Right kidney (tissue), 1 donor: Measurements from ENCODE around the gene NFKBIB.
A peak's percentile ranks its signal among the peaks of the same experiment; 100 is the strongest.
"Not testable (repeated sequence)": the region's sequence is repeated elsewhere in the genome, so short reads cannot be mapped to it uniquely, and the experiment has no call there.

Experiments
- DNase-seq: peaks from one replicate; pipeline ENCODE4 v3.0.0-alpha.2; 2016

The NFKBIB gene

DNA sequence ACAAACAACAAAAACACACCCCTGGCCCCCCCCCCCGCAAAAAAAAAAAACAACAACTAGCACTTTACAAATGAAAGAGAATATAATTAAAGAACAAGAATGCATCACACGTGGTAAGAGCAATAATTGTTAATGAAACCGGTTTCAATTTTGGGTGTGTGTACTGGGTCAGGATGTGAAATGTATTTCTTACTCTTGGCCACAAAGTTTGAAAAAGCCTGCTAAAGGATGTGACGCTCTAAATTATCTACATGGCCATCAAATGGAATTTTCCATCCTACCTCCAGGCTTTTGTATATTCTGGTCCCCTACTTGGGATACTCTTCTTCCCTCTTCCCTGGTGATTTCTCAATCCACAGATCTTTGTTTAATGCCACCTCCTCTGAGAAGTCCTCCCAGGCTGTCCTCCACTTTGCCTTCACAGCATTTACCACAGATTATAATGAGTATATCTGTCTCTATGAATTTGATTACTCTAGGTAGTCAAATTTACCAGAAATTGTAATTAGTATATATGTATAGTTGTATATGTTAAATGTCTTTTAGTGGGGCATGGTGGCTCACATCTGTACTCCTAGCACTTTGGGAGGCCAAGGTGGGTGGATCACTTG lies 28.7 kb downstream of the NFKBIB start:
- no peak for DNase-seq

DNA sequence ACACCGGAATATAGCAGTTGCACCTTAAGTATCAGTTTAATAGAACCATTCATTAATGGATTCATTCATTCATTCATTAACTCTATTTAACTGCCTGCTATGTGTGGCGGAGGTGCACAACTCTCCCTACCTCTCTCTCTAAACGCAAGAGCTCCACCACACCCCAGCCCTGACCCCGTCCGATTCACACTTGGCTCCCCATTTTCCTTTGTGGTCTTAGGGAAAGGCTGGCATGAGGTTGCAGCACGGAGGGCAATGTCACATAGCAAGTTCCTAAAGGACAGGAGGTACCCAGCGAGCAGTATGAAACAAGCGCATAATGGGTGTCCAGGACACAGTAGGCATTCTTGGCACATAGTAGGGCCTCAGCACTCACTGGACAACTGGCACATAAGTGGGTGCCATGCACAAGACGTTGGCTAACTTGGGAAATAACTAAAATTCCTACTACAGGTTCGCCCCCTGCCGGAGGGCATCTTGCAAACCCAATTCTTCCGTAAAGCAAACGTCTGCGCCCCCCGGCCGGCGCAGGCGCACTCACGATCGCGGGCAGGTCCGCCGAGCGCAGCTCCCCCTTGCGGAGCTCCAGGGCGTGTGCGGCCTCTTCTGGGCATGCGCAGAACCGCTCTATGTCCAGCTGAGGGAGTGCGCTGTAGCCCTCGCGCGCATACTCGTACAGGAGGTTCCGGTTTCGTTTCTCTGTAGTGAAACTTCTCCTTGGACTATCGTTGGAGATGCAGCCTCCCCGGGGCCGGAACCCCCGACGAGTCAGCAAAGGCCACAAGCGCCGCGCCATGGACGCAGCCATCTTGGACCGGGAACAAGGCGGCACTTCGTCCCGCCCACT lies 30.4 kb downstream of the NFKBIB start, which contains the start of gene SARS2:
Gene SARS2, minus strand, starts transcription at position 835 of the 847 bp plus-strand sequence. Its CDS starts 27 bp downstream, at position 808.
- peak; percentile 99 for DNase-seq

GRCh38 chr19:38930776-38931520 lies 31.2 kb downstream of the NFKBIB start, which contains the start of gene MRPS12:
Gene MRPS12, plus strand, starts transcription at chr19:38930944. Its CDS starts 351 bp downstream, at chr19:38931295.
- DNase-seq: no peak

DNA sequence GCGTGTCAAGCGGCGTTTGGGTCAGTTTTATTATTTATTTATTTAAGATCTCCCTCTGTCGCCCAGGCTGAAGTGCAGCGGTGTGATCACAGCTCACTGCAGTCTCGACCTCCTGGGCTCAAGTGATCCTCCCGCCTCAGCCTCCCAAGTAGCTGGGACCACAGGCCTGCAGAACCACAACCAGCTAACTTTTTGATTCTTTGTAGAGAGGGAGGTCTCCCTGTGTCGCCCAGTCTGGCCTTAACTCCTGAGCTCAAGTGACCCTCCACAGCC lies 31.7 kb downstream of the NFKBIB start:
- no peak for DNase-seq

GRCh38 chr19:38932425-38933179 lies 32.8 kb downstream of the NFKBIB start:
- DNase-seq: no peak

- no peak for DNase-seq
Measured at GRCh38 chr19:38933544-38933943, 33.8 kb downstream of the NFKBIB start.

DNA sequence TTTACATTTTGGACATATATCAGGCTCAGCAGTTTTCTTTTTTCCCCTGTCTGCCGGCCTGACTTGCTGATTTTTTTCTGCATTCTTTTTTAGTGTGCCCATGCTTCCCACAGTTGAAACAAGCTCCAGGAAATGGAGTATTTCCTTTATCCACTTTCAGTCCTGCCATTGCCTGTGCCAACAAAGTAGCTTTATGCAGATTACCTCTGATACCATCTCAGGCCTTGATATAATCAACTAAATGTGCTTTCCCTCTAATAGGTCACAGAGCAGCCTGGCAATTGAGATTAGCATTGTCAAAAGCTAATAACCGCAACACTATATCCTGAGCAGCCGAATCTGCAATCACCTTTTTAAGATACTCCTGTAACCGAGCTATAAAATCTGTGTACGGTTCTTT lies 40.2 kb downstream of the NFKBIB start:
- DNase-seq: no peak

DNA sequence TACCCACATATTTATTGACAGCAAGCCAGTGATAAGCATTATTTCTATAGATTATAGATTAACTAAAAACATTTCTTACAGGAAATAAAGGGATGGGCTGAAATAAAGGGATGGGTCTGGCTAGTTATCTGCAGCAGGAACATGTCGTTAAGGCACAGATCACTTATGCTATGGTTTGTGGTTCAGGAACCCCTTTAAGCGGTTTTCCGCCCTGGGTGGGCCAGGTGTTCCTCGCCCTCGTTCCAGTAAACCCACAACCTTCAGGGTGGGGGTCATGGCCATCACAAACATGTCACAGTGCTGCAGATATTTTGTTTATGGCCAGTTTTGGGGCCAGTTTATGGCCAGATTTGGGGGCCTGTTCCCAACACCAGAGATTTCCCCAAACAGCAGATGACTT lies 41.7 kb downstream of the NFKBIB start:
- not testable (repeated sequence) for DNase-seq

- no peak for DNase-seq
Measured at GRCh38 chr19:38941979-38942378, 42.2 kb downstream of the NFKBIB start.

GRCh38 chr19:38942471-38943181 lies 42.9 kb downstream of the NFKBIB start:
- DNase-seq: no peak

GRCh38 chr19:38944981-38945506 lies 45.3 kb downstream of the NFKBIB start:
- DNase-seq: no peak

GRCh38 chr19:38945562-38946228 lies 45.9 kb downstream of the NFKBIB start:
- DNase-seq: no peak

DNA sequence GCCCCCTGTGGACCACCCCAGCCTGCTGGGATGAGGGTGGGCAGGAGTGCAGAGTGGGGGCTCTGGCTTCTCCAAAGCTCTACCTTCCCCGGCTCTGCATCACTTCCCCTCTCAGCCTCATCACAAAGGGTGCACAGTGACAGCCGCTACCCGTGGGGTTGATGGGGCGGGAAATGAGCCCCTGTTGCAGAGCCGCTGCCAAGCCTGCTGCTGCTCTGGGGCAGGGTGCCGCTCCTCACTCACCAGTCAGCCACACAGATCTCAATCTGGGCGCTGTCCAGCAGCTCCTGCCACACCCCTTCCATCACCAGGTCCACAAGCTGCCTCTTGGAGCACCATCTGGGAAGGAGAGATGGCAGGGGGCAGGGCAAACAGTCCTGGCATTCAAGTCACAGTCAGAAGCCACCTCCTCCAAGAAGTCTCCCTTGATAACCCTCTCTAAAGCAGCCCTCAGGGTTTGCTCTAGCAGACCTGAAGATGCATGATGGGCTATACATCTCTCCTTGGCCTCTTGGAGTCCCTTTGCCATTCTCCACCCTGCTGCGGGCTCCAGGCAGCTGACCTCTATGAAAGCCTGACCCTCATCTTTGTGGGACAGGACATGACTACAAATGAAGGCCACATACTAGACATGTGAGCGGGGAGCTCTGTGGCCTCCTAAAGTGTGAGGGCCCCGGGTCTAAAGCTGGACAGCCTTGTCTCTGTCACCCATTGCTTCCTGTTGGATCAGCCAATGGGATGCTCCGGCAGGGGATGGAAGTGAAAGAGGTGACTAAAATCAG lies 46.7 kb downstream of the NFKBIB start:
- no peak for DNase-seq

DNA sequence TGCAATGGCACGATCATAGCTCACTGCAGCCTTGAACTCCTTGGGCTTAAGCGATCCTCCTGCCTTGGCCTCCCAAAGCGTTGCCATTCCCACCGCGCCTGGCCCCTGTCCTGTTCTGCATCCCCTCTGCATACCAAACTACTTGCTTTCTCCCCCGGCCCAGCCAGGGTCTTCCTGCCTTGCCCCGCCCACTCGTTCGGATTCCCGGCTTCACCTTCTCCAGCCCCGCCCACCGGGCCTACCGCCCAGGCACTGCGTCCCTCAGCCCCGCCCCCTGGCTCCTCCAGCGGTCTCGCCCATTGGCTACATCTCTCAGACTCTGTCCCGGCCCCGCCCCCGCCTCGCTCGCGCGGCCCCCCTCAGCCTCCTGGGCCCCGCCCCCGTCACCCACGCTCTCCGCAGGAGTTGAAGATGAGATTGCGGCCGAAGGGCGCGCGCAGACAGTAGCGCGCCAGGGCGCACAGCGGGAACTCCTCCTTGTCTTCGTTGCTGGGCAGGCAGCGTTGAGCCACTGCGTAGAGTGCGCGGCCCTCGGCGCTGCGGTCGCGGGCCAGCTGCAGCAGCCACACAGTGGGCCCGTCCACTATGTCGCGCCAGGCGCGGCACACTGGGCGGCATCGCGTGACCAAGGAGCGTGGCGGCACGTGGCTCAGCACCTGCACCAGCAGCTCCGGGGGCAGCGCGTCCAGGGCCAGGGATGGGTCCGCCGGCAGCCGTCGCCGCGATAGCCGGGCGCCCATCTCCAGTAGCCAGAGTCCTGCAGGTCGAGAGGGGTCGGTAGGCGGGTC lies 50.0 kb downstream of the NFKBIB start:
- peak; percentile 73 for DNase-seq

- no peak for DNase-seq
Measured at GRCh38 chr19:38951187-38951586, 51.4 kb downstream of the NFKBIB start.

DNA sequence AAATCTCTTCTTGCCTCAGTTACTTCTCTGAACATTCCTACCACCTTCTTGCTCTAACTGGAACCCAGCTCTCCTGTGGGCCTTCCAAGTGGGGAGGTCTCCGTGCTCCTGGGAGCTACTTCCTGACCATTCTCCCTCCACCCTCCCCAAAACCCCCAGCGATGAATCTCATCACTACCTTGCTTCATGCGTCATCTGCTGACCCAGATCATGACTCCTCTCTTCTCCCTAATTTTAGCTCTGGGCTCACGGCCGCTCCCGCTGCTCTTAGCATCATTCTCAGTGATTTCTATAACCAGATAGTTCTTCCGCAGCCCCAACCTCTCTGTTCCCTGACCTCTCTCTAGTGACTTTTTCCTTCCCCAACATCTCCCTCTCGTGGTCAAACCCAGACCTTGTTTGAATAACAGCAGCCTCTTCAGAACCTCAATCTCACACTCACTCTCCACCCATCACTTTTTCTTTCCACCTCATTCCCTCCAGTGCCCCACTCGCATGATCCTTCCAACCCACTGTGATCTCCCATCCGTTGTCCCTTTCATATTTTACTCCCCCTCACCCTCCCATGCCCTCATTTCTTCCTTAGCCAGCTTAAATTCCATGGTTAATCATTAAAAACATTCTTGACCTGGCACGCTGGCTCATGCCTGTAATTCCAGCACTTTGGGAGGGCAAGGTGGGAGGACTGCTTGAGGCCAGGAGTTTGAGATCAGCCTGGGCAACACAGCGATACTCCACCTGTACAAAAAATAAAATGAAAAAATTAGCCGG lies 52.8 kb downstream of the NFKBIB start:
- peak; percentile 68 for DNase-seq

GRCh38 chr19:38953677-38954076 lies 53.9 kb downstream of the NFKBIB start:
- DNase-seq: no peak

GRCh38 chr19:38956264-38956663 lies 56.5 kb downstream of the NFKBIB start:
- DNase-seq: no peak
